ENCODE results near the gene LRMDA.

LRMDA gene

GRCh38 chr10:75935240-75935639 is 503.8 kb downstream of the LRMDA start:
- no peak overlapping the region for H3K27ac ChIP-seq
- no peak for DNase-seq (ENCODE audit: low spot score)
- H3K4me3 ChIP-seq = no peak overlapping the region
- TF ChIP-seq, protein P1, sequence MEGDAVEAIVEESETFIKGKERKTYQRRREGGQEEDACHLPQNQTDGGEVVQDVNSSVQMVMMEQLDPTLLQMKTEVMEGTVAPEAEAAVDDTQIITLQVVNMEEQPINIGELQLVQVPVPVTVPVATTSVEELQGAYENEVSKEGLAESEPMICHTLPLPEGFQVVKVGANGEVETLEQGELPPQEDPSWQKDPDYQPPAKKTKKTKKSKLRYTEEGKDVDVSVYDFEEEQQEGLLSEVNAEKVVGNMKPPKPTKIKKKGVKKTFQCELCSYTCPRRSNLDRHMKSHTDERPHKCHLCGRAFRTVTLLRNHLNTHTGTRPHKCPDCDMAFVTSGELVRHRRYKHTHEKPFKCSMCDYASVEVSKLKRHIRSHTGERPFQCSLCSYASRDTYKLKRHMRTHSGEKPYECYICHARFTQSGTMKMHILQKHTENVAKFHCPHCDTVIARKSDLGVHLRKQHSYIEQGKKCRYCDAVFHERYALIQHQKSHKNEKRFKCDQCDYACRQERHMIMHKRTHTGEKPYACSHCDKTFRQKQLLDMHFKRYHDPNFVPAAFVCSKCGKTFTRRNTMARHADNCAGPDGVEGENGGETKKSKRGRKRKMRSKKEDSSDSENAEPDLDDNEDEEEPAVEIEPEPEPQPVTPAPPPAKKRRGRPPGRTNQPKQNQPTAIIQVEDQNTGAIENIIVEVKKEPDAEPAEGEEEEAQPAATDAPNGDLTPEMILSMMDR (IDR thresholded peaks at IDR 0.05) = no peak

DNA sequence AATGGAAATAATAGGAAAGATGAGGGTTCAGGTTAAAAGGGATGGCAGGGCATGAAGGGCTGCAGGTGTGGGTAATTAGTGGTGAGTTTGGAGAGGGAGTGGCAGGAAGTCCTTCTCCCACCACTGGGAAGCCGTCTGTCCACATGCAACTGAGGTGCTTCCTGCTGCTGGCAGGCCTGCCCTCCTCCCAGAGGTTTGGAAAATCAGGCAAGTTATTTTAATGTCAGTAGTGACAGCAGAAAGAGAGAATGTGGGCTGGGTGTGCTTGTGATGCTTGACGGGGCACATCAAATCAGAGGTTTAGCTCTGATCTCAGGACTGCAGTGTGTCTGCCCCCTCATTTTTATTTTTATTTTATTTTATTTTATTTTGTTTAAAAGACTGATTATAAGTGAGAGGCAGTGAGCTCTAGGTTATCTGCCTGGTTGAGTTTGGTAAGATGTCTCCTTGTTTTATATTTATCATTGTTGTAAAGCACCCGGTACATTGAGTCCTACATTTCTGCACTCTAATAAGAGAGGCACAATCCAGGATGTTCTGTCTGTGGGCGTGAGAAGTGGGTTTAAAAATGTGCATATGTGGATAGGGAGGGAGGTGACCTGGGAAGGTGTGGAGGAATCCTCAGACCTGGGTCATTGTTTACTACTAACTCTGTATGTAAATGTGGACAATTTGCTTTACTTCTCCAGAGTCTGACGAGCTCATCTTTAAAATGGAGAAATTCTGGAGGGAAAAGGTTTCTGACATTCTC is 504.4 kb downstream of the LRMDA start:
- no peak for DNase-seq (ENCODE audit: low spot score)
- TF ChIP-seq, protein P1 (IDR thresholded peaks at IDR 0.05) = no peak

GRCh38 chr10:75936841-75937240 is 505.4 kb downstream of the LRMDA start:
- TF ChIP-seq, protein P1 (IDR thresholded peaks at IDR 0.05) = no peak
- no peak for DNase-seq (ENCODE audit: low spot score)
- H3K4me3 ChIP-seq = no peak overlapping the region
- no peak overlapping the region for H3K27ac ChIP-seq

More for the DNA sequence above, 504.4 kb downstream of the LRMDA start:
- no peak overlapping the region for H3K4me3 ChIP-seq
- no peak overlapping the region for H3K27ac ChIP-seq

- H3K4me3 ChIP-seq = no peak overlapping the region
- TF ChIP-seq, protein P1 (IDR thresholded peaks at IDR 0.05) = no peak
- no peak overlapping the region for H3K27ac ChIP-seq
- no peak for DNase-seq (ENCODE audit: low spot score)
Observed at GRCh38 chr10:75937823-75938222, 506.4 kb downstream of the LRMDA start.

DNA sequence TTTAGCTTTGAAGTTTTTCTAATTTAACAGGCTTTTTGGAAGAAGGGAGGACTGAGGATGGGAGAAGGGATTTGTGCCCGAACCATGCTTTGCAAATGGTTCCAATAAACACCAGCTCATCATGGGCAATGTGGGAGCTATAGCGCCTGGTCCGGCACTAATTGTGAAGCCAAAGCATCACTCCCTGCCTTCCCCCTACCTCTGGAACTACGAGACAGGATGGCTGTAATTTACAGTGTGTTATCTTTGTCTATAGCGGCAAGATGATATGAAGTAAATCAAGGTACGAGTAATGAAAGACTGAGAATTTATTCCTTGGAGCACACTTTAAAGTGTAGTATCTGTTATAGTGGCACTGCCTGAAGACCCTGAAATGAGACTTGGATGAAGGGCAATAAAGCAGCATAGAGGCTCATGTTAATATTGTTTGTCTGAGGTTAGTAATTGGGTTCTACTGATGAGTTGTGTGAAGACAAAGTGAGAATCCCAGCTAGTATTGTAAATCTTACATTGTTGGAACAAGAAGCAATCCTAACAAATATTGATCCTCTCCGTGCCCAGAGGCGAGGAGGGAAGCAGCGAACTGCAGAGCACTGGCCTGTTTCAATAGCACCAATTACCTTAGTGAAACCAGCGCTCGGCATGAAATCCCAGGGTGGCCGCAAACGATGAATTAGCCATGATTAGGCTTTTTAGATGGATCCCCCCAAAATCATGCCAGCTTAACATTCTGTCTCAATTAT is 507.1 kb downstream of the LRMDA start:
- TF ChIP-seq, protein P1 (IDR thresholded peaks at IDR 0.05) = no peak
- DNase-seq (ENCODE audit: low spot score) = no peak
- H3K4me3 ChIP-seq = no peak overlapping the region
- H3K27ac ChIP-seq = no peak overlapping the region

- TF ChIP-seq, protein P1 (IDR thresholded peaks at IDR 0.05) = no peak
- DNase-seq (ENCODE audit: low spot score) = no peak
- no peak overlapping the region for H3K4me3 ChIP-seq
Observed at GRCh38 chr10:75939541-75939940, 508.1 kb downstream of the LRMDA start.

More at GRCh38 chr10:75939541-75939940, 508.1 kb downstream of the LRMDA start:
- no peak overlapping the region for H3K27ac ChIP-seq

All from coronary artery (tissue), 2 donors.